Hepatocyte (in vitro differentiated cells): ENCODE measurements around the gene PIK3R1. TPM values are rescaled to one million over a fixed set of nuclear protein-coding genes. Genes with fewer than 3 reads are reported as not detected.

ENCODE experiments used
- DNase-seq: peaks from one replicate; pipeline ENCODE4 v3.0.0-alpha.2; 2016; ENCODE audit warnings: low spot score
- H2AFZ ChIP-seq: fragments of 200-600 bp; sonication (generic); 2 replicates; pipeline ENCODE4 v1.6.0; 2016; ENCODE audit warnings: antibody characterized with exemption, mild to moderate bottlenecking
- H3K27ac ChIP-seq: fragments of 200-600 bp; sonication (generic); 2 replicates; pipeline ENCODE4 v1.5.1; 2016; ENCODE audit warnings: mild to moderate bottlenecking
- H3K27me3 ChIP-seq: fragments of 200-600 bp; sonication (generic); 2 replicates; pipeline ENCODE4 v1.6.1; 2016
- H3K36me3 ChIP-seq: fragments of 200-600 bp; sonication (generic); replicated peaks from 2 replicates; pipeline ENCODE4 v1.5.1; 2016; ENCODE audit warnings: low read depth; ENCODE audit not compliant: insufficient read depth
- H3K4me1 ChIP-seq: fragments of 200-600 bp; sonication (generic); 2 replicates; pipeline ENCODE4 v1.5.1; 2016; ENCODE audit warnings: mild to moderate bottlenecking, moderate library complexity; ENCODE audit not compliant: insufficient read depth
- H3K4me2 ChIP-seq: fragments of 200-600 bp; sonication (generic); 2 replicates; pipeline ENCODE4 v1.6.0; 2016
- H3K4me3 ChIP-seq: fragments of 200-600 bp; sonication (generic); 2 replicates; pipeline ENCODE4 v1.5.1; 2016; ENCODE audit warnings: mild to moderate bottlenecking
- H3K79me2 ChIP-seq: fragments of 200-600 bp; sonication (generic); 2 replicates; pipeline ENCODE4 v1.6.0; 2017; ENCODE audit warnings: mild to moderate bottlenecking
- H3K9me2 ChIP-seq: fragments of 200-600 bp; sonication (generic); replicated peaks from 2 replicates; pipeline ENCODE4 v1.6.0; 2017; ENCODE audit warnings: mild to moderate bottlenecking; ENCODE audit not compliant: insufficient read depth
- H3K9me3 ChIP-seq: fragments of 200-600 bp; sonication (generic); 2 replicates; pipeline ENCODE4 v1.5.1; 2016; ENCODE audit warnings: low read depth, mild to moderate bottlenecking
- H4K20me1 ChIP-seq: fragments of 200-600 bp; sonication (generic); 2 replicates; pipeline ENCODE4 v1.6.0; 2016; ENCODE audit warnings: mild to moderate bottlenecking; ENCODE audit not compliant: insufficient read depth, poor library complexity, severe bottlenecking
- EZH2 ChIP-seq: fragments of 200-600 bp; sonication (generic); IDR thresholded peaks from 2 replicates; pipeline ENCODE4 v1.6.1; 2016; ENCODE audit warnings: antibody characterized with exemption, mild to moderate bottlenecking, borderline replicate concordance
- EZH2phosphoT487 ChIP-seq: fragments of 200-600 bp; sonication (generic); IDR thresholded peaks from one replicate; pipeline ENCODE4 v1.6.1; 2018; ENCODE audit warnings: antibody characterized with exemption, mild to moderate bottlenecking, low read depth, moderate library complexity; ENCODE audit not compliant: unreplicated experiment, severe bottlenecking
- WGBS: methylation state at CpG from one replicate; pipeline ENCODE4 v1.1.6; 2016; ENCODE audit warnings: low lambda C conversion rate; ENCODE audit errors: missing lambda C conversion rate; 5-methylcytosine and 5-hydroxymethylcytosine counted together
- polyA plus RNA-seq: library from polyadenylated mRNA; unstranded; fragments of >200 nt; fragmentation: Nextera tagmentation; extraction: Ambion mirVana; gene quantifications from 2 replicates; pipeline ENCODE4 v1.2.1, GENCODE V29; 2016
- total RNA-seq: library from RNA; depleted of rRNA; stranded (reverse); fragments of >200 nt; gene quantifications from 2 replicates; pipeline ENCODE4 v1.2.3, GENCODE V29; 2014
- TF ChIP-seq, protein P1 (sequence below): fragments of 200-600 bp; sonication (generic); IDR thresholded peaks from 2 replicates; pipeline ENCODE4 v1.5.1; 2016; ENCODE audit warnings: antibody characterized with exemption, mild to moderate bottlenecking; ENCODE audit not compliant: poor library complexity

PIK3R1 gene
- total and polyA plus RNA-seq, 2 experiments from 2014 or later = 38.9 to 109 TPM

DNA sequence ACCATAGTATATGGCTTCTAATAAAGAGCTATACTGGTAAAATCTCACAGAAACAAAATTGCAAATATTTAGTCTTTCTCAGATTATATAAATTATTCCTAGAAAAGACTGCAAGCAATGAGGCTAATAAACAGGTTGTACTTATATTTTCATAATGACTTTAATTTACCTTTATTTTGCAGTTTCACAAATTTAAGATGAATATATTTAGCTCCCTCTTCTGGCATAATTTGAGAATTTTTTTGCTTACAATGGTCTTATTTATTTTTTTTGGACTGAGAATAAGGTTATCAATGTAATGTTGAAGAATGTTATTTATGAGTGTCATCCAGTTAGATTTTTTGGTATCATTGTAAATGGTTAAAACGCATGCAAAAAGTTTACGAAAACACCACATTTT, 56.7 kb downstream of the PIK3R1 start:
- no peaks in the 10 kb centered on the region for H3K9me3 ChIP-seq
- DNase-seq = no peak
- H3K36me3 ChIP-seq = no peaks in the 10 kb centered on the region
- H3K4me1 ChIP-seq = peaks cover 24% of the 10 kb centered on the region
- H4K20me1 ChIP-seq = peaks cover 63% of the 10 kb centered on the region
- H3K27me3 ChIP-seq = no peaks in the 10 kb centered on the region
- H3K79me2 ChIP-seq = peaks cover 97% of the 10 kb centered on the region
- H3K4me2 ChIP-seq = no peak overlapping the region
- no peak overlapping the region for H2AFZ ChIP-seq
- TF ChIP-seq, protein P1, sequence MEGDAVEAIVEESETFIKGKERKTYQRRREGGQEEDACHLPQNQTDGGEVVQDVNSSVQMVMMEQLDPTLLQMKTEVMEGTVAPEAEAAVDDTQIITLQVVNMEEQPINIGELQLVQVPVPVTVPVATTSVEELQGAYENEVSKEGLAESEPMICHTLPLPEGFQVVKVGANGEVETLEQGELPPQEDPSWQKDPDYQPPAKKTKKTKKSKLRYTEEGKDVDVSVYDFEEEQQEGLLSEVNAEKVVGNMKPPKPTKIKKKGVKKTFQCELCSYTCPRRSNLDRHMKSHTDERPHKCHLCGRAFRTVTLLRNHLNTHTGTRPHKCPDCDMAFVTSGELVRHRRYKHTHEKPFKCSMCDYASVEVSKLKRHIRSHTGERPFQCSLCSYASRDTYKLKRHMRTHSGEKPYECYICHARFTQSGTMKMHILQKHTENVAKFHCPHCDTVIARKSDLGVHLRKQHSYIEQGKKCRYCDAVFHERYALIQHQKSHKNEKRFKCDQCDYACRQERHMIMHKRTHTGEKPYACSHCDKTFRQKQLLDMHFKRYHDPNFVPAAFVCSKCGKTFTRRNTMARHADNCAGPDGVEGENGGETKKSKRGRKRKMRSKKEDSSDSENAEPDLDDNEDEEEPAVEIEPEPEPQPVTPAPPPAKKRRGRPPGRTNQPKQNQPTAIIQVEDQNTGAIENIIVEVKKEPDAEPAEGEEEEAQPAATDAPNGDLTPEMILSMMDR = peak; percentile 51
- TF ChIP-seq EZH2phosphoT487 = no peak
- TF ChIP-seq EZH2 = no peak
- no peak overlapping the region for H3K27ac ChIP-seq
- H3K4me3 ChIP-seq = no peak overlapping the region
- WGBS = 94% methylated on average over 2 of the region's 2 CpGs
- no peaks in the 10 kb centered on the region for H3K9me2 ChIP-seq

GRCh38 chr5:68273717-68274409, 58.3 kb downstream of the PIK3R1 start:
- Histone ChIP-seq H2AFZ (no peak overlapping the region), H4K20me1 (peaks cover 52% of the 10 kb centered on the region), H3K4me2 (no peak overlapping the region), H3K36me3 (no peaks in the 10 kb centered on the region), H3K27me3 (no peaks in the 10 kb centered on the region), H3K9me2 (no peaks in the 10 kb centered on the region), H3K79me2 (peaks cover 93% of the 10 kb centered on the region), H3K4me3 (no peak overlapping the region), H3K27ac (peak overlapping the region; percentile 2), H3K9me3 (no peaks in the 10 kb centered on the region), H3K4me1 (peaks cover 9% of the 10 kb centered on the region)
- no peak for DNase-seq
- 84% methylated on average over 3 of the region's 3 CpGs for WGBS
- TF ChIP-seq, protein P1 = no peak
- TF ChIP-seq EZH2phosphoT487 (no peak), EZH2 (no peak)

GRCh38 chr5:68274847-68275651, 59.5 kb downstream of the PIK3R1 start:
- Histone ChIP-seq H3K4me3 (no peak overlapping the region), H3K27me3 (no peaks in the 10 kb centered on the region), H3K36me3 (no peaks in the 10 kb centered on the region), H3K79me2 (peaks cover 93% of the 10 kb centered on the region), H2AFZ (no peak overlapping the region), H3K4me1 (peaks cover 8% of the 10 kb centered on the region), H3K9me3 (no peaks in the 10 kb centered on the region), H3K4me2 (no peak overlapping the region), H3K27ac (no peak overlapping the region), H3K9me2 (no peaks in the 10 kb centered on the region), H4K20me1 (peaks cover 45% of the 10 kb centered on the region)
- DNase-seq = no peak
- WGBS = 81% methylated on average over 9 of the region's 9 CpGs
- TF ChIP-seq EZH2 (no peak), EZH2phosphoT487 (no peak)
- TF ChIP-seq, protein P1 = no peak
